Transverse colon (tissue), 3 donors: Measurements from ENCODE around the gene TERF2IP.

Source experiments
- CTCF ChIP-seq, 5 experiments: fragments of 200-600 bp in 3 of 5; fragments of 450-650 bp in 2 of 5; sonication (generic) in 3 of 5; IDR thresholded peaks; 1 replicate in 2 of 5; 2 replicates in 3 of 5; pipeline ENCODE4 v1.5.1; 2016 to 2017; ENCODE audit warnings: antibody characterized with exemption in 5 of 5, inconsistent platforms in 3 of 5, mild to moderate bottlenecking in 2 of 5, moderate library complexity in 1 of 5
- EP300 ChIP-seq: sonication (generic); formaldehyde crosslinking; IDR thresholded peaks from one replicate; pipeline ENCODE4 v1.6.1; 2017; ENCODE audit warnings: antibody characterized with exemption, low read depth
- POLR2A ChIP-seq: fragments of 450-650 bp; IDR thresholded peaks from one replicate; pipeline ENCODE4 v1.6.1; 2016; ENCODE audit warnings: antibody characterized with exemption, mild to moderate bottlenecking, moderate library complexity

GRCh38 chr16:75616521-75617010, 31.0 kb upstream of the TERF2IP start:
- TF ChIP-seq EP300, result no peak
- no peak for TF ChIP-seq POLR2A
- no peak for TF ChIP-seq CTCF (IDR thresholded peaks at IDR 0.05)
